HT-29 (cell line): ENCODE data around the gene DMAC2L. TPM values are rescaled to one million over a fixed set of nuclear protein-coding genes. Genes with fewer than 3 reads are reported as not detected.
"Not testable (repeated sequence)": the region's sequence is repeated elsewhere in the genome, so short reads cannot be mapped to it uniquely, and the experiment has no call there.

Source experiments
- DNase-seq: peaks from one replicate; pipeline ENCODE4 v3.0.0-alpha.2; 2015; ENCODE audit warnings: low spot score
- total RNA-seq: library from RNA; depleted of rRNA; stranded (reverse); fragments of >200 nt; shearing (Covaris generic); gene quantifications from 2 replicates; pipeline ENCODE4 v1.2.3, GENCODE V29; 2014

DMAC2L gene
- total RNA-seq, 1 experiment from 2014 or later: 4.1 TPM

DNA sequence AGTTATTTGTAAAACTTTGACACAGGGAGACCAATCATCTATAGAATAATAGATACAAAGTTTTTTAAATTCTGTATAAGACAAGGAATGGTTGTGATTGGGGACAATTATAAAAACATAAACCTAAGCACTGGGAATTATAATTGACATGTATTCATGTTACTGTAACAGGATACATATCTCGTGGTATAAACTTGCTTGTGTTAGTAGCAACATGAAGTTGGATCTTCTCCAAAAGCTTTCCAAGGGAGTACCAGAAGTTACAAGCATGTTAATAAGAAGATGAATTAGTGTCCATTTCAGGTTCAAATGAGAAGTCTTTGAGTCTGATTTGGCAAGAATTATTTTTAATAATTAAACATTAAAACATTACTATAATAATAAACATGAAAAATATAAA is 42.4 kb downstream of the DMAC2L start:
- DNase-seq: no peak

DNA sequence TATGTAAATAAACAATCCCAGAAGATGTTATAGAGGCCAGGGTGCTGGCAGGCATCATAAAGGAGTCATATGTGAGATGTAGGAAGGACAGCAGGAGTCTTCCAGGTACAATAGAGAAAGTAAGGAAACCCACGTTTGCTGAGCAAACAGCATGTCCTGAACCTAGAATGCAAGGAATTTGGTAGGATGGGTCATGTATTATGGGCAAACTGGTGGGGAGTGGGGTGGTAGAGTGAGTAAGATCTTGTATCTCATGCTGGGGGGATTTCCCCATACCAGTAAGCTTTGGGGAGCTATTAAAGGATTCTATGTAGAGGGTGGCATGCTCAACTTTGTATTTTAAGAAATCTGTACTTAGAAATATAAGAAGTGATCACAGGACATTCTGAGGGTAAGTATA is 43.6 kb downstream of the DMAC2L start:
- DNase-seq: no peak

DNA sequence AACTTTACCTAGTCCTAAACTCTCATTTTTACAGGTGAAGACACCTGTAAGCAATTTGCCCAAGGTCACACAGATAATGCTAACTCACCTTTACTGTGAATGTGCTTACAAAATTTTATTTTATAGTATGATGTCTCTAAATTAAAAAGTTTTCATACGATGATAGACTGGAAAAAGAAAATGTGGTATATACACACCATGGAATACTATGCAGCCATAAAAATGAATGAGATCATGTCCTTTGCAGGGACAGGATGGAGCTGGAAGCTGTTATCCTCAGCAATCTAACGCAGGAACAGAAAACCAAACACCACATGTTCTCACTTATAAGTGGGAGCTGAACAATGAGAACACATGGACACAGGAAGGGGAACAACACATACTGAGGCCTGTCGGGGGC is 44.2 kb downstream of the DMAC2L start:
- not testable (repeated sequence) for DNase-seq

DNA sequence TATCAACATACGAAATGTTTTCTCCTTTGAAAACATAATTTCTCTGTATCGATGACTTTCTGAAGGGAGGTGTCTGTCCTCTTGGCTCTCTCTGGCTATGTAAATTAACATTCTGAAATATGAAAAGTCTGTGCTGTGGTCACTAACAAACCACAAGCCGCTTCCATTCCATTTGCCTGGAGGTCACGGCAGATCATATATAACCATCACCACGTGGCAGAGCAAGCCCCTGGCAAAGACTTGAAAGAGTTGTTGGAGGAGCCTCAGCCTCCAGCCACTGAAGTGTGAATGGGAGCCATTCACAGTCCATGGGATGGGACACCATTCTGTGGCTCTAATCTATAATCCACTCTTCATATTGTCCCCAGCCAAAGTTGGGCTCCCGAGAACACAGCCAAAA is 45.0 kb downstream of the DMAC2L start:
- no peak for DNase-seq

DNA sequence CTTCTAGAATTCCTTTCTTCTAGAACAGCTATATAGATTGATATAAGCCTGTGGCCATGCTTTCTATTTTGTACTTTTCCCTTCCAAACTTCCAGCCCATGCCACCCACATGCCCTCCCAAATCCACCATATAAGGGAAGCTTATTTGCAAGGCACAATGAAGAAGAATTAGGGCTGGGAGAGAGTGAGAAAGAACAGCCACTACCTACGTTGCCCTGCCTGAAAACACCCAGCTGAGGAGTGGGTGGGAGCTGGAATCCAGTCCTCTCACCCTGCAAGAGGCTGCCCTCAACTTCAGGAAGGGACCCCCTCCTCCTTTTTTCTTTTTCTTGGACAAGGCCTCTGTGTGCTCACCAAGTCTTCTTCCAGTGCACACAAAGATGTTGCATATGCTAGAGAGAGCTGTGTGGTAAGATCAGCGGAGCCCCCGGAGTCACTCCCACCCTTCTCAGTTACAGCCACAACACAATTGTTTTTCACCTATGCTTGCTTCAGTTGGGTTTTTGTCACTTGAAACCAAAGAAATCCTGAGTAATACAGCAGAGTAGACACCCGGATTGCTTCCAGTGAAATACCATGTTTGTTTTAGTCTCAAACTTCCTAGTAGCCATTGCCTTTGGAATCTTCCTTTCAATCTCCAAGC is 45.8 kb downstream of the DMAC2L start:
- DNase-seq: no peak

DNA sequence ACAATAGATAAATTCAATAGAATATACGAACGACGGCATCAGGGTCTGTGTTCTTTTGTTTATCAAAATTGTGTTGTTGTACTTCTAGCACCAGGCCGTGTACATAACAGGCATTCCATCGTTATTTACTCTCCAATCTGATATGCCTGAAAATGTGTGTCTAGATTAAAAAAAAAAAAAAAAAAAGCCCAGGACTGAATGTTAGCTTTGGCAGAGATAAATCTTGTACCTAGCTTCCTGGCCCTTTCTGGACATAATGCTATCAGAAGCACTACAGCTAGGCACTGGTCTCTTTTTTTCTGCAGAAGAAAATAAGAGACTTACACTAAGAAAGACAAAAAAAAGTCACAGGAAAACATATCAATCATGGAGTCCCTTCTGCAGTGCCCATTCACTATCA is 47.5 kb downstream of the DMAC2L start:
- no peak for DNase-seq

DNA sequence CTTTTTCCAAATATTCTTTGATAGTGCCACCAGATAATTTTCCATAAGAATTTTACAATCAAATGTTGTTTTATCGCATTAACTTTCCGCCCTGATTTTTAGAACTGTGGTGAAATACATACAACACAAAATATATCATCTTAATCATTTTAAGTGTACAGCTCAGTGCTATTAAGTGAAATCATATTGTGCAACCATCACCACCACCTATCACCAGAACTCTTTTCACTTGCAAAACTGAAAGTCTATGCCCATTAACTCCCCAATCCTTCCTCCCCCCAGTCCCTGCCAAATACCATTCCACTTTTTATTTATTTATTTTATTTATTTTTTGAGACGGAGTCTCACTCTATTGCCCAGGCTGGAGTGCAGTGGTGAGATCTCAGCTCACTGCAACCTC is 48.0 kb downstream of the DMAC2L start:
- DNase-seq: no peak

DNA sequence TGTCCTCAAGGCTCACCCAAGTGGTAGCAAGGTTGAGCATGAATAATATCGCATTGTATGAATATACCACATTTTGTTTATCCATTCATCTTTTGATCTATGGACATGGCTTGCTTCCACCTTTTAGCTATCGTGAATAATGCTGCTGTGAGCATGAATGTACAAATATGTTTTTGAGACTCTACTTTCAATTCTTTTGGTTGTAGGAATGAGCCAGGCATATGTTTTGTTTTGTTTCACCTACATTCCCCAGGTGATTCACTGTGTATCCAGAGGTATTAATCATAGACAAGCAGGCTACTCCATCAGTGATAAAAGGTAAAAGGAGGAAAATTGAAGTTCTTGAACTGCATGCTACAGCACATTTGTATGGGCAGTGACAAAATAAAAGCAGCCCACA is 48.7 kb downstream of the DMAC2L start:
- DNase-seq: no peak

DNA sequence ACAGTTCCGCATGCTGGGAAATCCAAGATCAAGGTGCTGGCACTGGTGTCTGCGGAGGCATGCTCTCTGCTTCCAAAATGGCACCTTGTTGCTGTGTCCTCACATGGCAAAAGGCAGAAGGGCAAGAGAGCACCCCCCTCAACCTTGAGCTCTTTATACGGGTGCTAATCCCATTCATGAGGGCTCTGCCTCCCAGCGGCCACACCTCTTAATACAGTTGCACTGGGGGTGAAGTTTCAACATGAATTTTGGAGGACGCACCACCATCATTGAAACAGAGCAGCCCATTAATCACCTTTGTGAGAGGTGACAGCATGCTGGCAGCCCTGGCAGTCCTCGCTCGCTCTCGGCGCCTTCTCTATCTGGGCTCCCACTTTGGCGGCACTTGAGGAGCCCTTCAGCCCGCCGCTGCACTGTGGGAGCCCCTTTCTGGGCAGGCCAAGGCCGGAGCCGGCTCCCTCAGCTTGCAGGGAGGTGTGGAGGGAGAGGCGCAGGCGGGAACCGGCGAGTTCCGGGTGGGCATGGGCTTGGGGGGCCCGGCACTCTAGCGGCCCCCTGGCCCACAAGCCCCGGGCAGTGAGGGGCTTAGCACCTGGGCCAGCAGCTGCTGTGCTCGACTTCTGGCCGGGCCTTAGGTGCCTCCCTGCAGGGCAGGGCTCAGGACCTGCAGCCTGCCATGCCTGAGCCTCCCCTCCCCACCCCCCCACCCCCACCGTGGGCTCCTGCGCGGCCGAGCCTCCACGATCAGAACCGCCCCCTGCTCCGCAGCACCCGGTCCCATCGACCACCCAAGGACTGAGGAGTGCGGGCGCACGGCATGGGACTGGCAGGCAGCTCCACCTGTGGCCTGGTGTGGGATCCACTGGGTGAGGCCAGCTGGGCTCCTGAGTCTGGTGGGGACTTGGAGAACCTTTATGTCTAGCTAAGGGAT is 49.6 kb downstream of the DMAC2L start:
- DNase-seq: not testable (repeated sequence)

DNA sequence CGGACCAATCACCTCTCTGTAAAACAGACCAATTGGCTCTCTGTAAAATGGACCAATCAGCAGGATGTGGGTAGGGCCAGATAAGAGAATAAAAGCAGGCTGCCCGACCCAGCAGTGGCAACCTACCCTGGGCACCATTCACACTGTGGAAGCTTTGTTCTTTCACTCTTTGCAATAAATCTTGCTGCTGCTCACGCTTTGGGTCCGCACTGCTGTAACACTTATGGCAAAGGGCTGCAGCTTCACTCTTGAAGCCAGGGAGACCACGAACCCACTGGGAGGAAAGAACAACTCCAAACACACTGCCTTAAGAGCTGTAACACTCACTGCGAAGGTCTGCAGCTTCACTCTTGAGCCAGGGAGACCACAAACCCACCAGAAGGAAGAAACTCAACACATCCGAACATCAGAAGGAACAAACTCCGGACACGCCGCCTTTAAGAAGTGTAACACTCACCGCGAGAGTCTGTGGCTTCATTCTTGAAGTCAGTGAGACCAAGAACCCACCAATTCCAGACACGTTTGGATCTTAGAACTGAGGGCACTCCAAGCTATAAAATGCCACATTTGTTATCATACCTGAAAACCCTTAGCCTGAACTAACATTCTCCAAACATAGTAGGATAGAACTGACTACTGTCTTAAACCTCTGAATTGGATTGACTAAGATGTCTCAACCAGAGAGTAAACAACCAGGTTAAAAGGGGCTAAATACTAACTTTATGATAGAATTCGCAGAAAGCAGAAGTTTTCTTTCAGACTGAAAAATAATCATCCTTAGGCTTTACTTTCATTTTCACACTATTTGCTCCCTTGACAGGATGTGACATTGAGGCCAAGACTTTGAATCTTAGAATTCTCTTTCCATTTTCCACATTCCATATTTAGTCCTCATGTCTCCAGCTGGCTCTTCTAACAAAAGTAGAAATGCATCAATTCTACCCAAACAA is 50.9 kb downstream of the DMAC2L start:
- DNase-seq: no peak

DNA sequence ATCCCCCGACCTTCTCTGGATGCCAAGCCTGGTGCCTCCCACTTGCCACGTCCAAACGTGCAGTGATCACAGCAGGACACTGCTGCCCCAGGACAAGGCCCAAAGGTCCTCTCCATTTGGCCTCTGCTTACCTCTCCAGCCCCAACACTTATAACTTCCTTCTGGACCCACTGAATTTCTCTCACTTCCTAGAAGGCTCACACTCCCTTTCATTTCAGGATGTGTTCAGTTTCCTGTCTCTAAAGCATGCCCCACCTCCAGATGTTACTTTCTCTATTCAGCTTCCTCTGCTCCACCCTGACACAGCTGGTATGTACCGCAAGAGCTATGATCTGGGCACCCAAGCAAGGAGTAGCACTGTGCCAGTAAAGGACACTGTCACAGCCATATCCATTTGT is 51.6 kb downstream of the DMAC2L start:
- no peak for DNase-seq

DNA sequence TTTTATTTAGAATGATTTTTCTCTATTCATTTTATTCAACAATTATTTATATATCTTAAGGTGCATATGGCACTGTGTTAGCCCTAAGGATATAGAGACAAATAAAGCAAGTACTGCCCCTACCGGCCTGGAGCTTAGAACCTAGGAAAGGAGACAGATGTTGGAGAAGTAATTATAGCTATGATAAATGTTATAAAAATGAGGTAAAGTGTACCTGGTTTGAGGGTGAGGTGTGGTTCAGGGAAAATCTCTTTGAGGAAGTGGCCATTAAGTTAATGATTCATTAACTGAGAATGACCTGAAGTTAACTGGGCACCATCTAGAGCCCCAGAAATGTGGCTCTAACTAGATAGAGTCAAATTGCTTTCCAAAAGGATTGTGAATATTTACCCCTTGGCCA is 52.7 kb downstream of the DMAC2L start:
- DNase-seq: peak; percentile 53

DNA sequence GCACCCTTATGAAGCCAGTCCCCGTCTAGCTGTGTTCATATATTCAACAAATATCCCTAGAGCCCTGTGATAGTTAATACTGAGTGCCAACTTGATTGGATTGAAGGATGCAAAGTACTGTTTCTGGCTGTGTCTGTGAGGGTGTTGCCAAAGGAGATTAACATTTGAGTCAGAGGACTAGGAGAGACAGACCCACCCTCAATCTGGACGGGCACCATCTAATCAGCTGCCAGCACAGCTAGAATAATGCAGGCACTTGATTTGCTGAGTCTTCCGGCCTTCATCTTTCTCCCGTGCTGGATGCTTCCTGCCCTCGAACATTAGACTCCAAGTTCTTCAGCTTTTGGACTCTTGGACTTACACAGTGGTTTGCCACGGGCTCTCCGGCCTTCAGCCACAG is 53.4 kb downstream of the DMAC2L start:
- DNase-seq: not testable (repeated sequence)

DNA sequence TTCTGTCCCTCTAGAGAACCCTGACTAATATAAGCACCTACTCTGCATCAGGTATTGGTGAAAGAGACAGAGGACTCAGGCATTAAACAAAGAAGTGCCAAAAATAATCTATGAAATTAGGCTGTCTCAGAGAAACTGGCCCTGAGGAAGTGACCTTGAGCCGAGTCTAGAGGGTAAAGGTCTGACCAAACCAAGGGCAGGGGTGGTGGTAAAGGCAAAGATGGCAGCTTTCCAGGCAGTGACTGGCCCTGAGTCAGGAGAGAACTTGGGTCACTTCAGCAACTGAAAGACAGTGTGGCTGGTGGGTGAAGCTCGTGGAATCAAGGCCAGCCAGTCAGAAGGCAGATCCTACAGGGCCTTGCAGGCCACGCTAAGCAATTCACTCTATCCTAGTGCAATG is 54.0 kb downstream of the DMAC2L start:
- no peak for DNase-seq

DNA sequence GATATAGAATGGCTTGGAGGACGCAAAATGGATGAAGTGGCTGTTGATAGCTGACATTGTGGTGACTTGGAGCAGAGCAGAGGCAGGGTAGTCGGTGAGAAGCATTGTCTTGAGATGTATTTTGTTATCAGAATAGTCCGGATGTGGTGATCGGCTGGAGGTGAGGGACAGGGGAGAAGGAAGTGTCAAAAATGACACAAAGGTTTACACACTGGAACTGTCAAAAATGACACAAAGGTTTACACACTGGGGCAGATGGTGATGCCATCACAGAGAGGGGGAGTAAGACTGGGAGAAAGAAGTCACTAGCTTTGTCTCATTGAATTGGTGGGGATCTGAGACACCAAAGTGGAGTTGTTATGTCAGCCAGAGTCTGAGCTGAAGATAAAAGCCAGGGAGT is 54.5 kb downstream of the DMAC2L start:
- DNase-seq: no peak

DNA sequence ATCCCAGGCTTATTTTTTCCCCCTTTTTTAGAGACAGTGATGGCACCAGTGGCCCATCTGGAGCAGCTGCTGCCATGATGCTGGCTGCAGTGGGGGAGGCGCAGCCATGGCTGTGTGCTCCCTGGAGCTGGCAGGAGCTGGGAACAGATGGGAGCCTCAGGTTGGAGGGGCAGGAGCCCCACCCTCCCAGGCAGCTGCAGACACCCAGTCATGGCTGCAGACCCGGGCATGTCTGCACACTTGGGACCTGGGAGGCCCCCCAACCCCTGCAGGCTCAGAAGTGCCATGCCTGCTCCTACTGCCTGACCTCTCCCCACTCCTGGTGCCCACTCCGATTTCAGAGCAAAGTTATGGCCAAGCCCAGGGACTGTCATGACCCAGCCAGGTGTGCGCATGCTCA is 59.4 kb downstream of the DMAC2L start:
- DNase-seq: no peak

DNA sequence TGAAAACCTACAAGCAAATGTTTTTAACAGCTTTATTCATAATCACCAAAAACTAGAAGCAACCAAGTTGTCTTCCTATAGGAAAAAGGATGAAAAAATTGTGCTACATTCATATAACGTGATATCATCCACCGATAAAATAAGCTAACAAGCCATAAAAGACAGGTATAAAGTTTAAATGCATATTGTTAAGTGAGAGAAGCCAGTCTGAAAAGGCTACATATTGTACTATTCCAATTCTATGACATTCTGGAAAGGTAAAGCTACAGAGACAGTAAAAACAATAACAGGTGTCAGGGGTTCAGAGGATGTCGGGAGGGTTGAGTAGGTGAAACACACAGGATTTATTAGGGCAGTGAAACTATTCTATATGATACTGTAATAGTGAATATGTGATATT is 61.8 kb downstream of the DMAC2L start:
- DNase-seq: no peak

DNA sequence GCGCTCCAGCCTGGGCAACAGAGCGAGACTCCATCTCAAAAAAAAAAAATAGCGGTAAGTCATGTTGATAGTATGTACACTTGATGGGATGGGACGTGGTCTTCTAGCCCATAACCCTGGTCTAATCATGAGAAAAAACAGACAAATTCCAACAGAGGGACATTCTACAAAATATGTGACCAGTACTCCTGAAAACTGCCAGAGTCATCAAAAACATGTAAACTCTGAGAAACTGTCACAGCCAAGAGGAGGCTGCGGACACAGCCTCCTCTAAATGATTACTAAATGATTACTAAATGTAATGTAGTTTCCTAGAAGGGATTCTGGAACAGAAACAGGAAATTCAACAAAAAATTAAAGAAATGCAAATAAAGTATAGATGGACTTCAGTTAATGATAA is 63.6 kb downstream of the DMAC2L start:
- DNase-seq: no peak
